Activated effector memory CD4-positive, alpha-beta T cell treated with Interleukin-2 at 50 U/mL for 16 hours (primary cell): ENCODE results near the gene TEX10.
"Not testable (repeated sequence)": the region's sequence is repeated elsewhere in the genome, so short reads cannot be mapped to it uniquely, and the experiment has no call there.

Experiments
- DNase-seq: peaks from one replicate; pipeline ENCODE4 v3.0.0-alpha.2; 2020

The TEX10 gene

GRCh38 chr9:100352727-100353505 is at the start of gene TEX10:
TEX10 (minus strand) TSS chr9:100352942; CDS start chr9:100349363, 3,579 bp downstream.
- DNase-seq: peak; percentile 83

- no peak for DNase-seq
Measured at GRCh38 chr9:100401042-100401441, 48.3 kb upstream of the TEX10 start.

- no peak for DNase-seq
Measured at GRCh38 chr9:100397529-100398266, 45.0 kb upstream of the TEX10 start.

- DNase-seq: no peak
Measured at GRCh38 chr9:100396769-100397168, 44.0 kb upstream of the TEX10 start.

GRCh38 chr9:100394816-100395215 is 42.1 kb upstream of the TEX10 start:
- no peak for DNase-seq

- DNase-seq: no peak
Measured at GRCh38 chr9:100394032-100394695, 41.4 kb upstream of the TEX10 start.

GRCh38 chr9:100392989-100393388 is 40.2 kb upstream of the TEX10 start:
- DNase-seq: not testable (repeated sequence)

GRCh38 chr9:100379862-100380261 is 27.1 kb upstream of the TEX10 start:
- DNase-seq: no peak

- no peak for DNase-seq
Measured at GRCh38 chr9:100377015-100377414, 24.3 kb upstream of the TEX10 start.

GRCh38 chr9:100375658-100376057 is 22.9 kb upstream of the TEX10 start:
- DNase-seq: no peak

GRCh38 chr9:100372648-100373047 is 19.9 kb upstream of the TEX10 start:
- DNase-seq: no peak

- no peak for DNase-seq
Measured at GRCh38 chr9:100370064-100370723, 17.5 kb upstream of the TEX10 start.

GRCh38 chr9:100368672-100369071 is 15.9 kb upstream of the TEX10 start:
- DNase-seq: no peak

- DNase-seq: no peak
Measured at GRCh38 chr9:100366121-100366520, 13.4 kb upstream of the TEX10 start.

GRCh38 chr9:100364013-100364412 is 11.3 kb upstream of the TEX10 start:
- DNase-seq: no peak

- DNase-seq: no peak
Measured at GRCh38 chr9:100359057-100359456, 6.3 kb upstream of the TEX10 start.

- no peak for DNase-seq
Measured at GRCh38 chr9:100357501-100357900, 4.8 kb upstream of the TEX10 start.

- DNase-seq: no peak
Measured at GRCh38 chr9:100355561-100355960, 2.8 kb upstream of the TEX10 start.

- no peak for DNase-seq
Measured at GRCh38 chr9:100354121-100354800, 1.5 kb upstream of the TEX10 start.

GRCh38 chr9:100352201-100352726 is 478 bp downstream of the TEX10 start:
- DNase-seq: peak; percentile 9

GRCh38 chr9:100351508-100351907 is 1.2 kb downstream of the TEX10 start:
- no peak for DNase-seq

- no peak for DNase-seq
Measured at GRCh38 chr9:100350188-100350587, 2.6 kb downstream of the TEX10 start.
